Keratinocyte (primary cell): Measurements from ENCODE around the gene MBP. TPM values are rescaled to one million over a fixed set of nuclear protein-coding genes. Genes with fewer than 3 reads are reported as not detected.

Experiments used
- DNase-seq: peaks from one replicate; pipeline ENCODE4 v3.0.0-alpha.2; 2011; ENCODE audit warnings: low read depth, missing footprints, low spot score
- FAIRE-seq: peaks from 2 replicates; lab custom pipeline; 2011; peaks lifted over from hg19 to GRCh38; lab: Jason Lieb, UNC
- H2AFZ ChIP-seq: 2 replicates; pipeline ENCODE4 v1.6.0; 2012; ENCODE audit warnings: low read length, control low read depth, inconsistent platforms; ENCODE audit not compliant: control insufficient read depth
- H3K27ac ChIP-seq: 2 replicates; pipeline ENCODE4 v1.5.1; 2011; ENCODE audit warnings: low read length; ENCODE audit not compliant: control insufficient read depth, insufficient read depth
- H3K27me3 ChIP-seq: 3 replicates; pipeline ENCODE4 v1.6.0; 2011; ENCODE audit warnings: low read length; ENCODE audit not compliant: control insufficient read depth, insufficient read depth; ENCODE audit errors: extremely low read depth
- H3K36me3 ChIP-seq, 2 experiments: 2 replicates in 1 of 2; 3 replicates in 1 of 2; pipeline ENCODE4 v1.5.1; 2011; ENCODE audit warnings: low read length in 2 of 2, mild to moderate bottlenecking in 1 of 2; ENCODE audit not compliant: control insufficient read depth in 2 of 2, insufficient read depth in 2 of 2; ENCODE audit errors: extremely low read depth in 1 of 2
- H3K4me1 ChIP-seq: 3 replicates; pipeline ENCODE4 v1.5.1; 2011; ENCODE audit warnings: low read length; ENCODE audit not compliant: control insufficient read depth, insufficient read depth; ENCODE audit errors: extremely low read depth
- H3K4me2 ChIP-seq: 3 replicates; pipeline ENCODE4 v1.6.0; 2011; ENCODE audit warnings: low read depth, low read length; ENCODE audit not compliant: control insufficient read depth, insufficient read depth; ENCODE audit errors: extremely low read depth
- H3K4me3 ChIP-seq, 3 experiments: fragments of 200-600 bp in 1 of 3; sonication (generic) in 1 of 3; 2 replicates in 2 of 3; 3 replicates in 1 of 3; pipeline ENCODE4 v1.5.1; 2011 to 2016; ENCODE audit warnings: low read length in 3 of 3, mild to moderate bottlenecking in 3 of 3, control low read depth in 2 of 3, inconsistent platforms in 1 of 3, low read depth in 1 of 3, mixed read lengths in 1 of 3, mixed run types in 1 of 3, moderate library complexity in 1 of 3; ENCODE audit not compliant: control insufficient read depth in 2 of 3, insufficient read depth in 2 of 3; ENCODE audit errors: extremely low read depth in 1 of 3
- H3K79me2 ChIP-seq: 2 replicates; pipeline ENCODE4 v1.6.0; 2012; ENCODE audit warnings: low read length; ENCODE audit not compliant: control insufficient read depth, insufficient read depth
- H3K9ac ChIP-seq: 3 replicates; pipeline ENCODE4 v1.6.0; 2011; ENCODE audit warnings: low read length; ENCODE audit not compliant: control insufficient read depth, insufficient read depth; ENCODE audit errors: extremely low read depth
- H3K9me1 ChIP-seq: 3 replicates; pipeline ENCODE4 v1.6.0; 2011; ENCODE audit warnings: low read length; ENCODE audit not compliant: control insufficient read depth, insufficient read depth; ENCODE audit errors: extremely low read depth
- H3K9me3 ChIP-seq: 2 replicates; pipeline ENCODE4 v1.5.1; 2012; ENCODE audit warnings: low read depth, low read length; ENCODE audit not compliant: control insufficient read depth
- H4K20me1 ChIP-seq: 3 replicates; pipeline ENCODE4 v1.6.0; 2011; ENCODE audit warnings: low read length; ENCODE audit not compliant: control insufficient read depth, insufficient read depth; ENCODE audit errors: extremely low read depth
- CTCF ChIP-seq, 3 experiments: IDR thresholded peaks in 1 of 3; conservative IDR thresholded peaks in 1 of 3; optimal IDR thresholded peaks in 1 of 3; 2 replicates in 2 of 3; 3 replicates in 1 of 3; pipeline versions ENCODE3 to v1.5.1; 2011; ENCODE audit warnings: low read length in 3 of 3, mild to moderate bottlenecking in 3 of 3, moderate library complexity in 2 of 3, control low read depth in 1 of 3, inconsistent platforms in 1 of 3; ENCODE audit not compliant: insufficient read depth in 2 of 3; ENCODE audit errors: extremely low read depth in 1 of 3
- EZH2 ChIP-seq: IDR thresholded peaks from one replicate; pipeline ENCODE4 v1.6.1; 2012; ENCODE audit warnings: inconsistent platforms, mild to moderate bottlenecking, low read length, moderate library complexity
- dilution Hi-C: fragments of 300-500 bp; cut with MboI; formaldehyde crosslinking; loops from one replicate; pipeline ENCODE4 v1.7.0; 2020; ENCODE audit warnings: low sequenced_read_pairs; ENCODE audit not compliant: extremely low pct_ligation_motif_present
- polyA plus RNA-seq, 5 experiments: library from polyadenylated mRNA; depleted of rRNA in 3 of 5; stranded (reverse) in 3 of 5; stranded (forward) in 1 of 5; unstranded in 1 of 5; fragments of >200 nt; gene quantifications; 1 replicate in 1 of 5; 2 replicates in 3 of 5; 3 replicates in 1 of 5; pipeline versions ENCODE4 v1.2.1 to v1.2.3, GENCODE V29; 2011 to 2012; ENCODE audit warnings: missing spikeins in 2 of 5, low read depth in 1 of 5, low replicate concordance in 1 of 5

The MBP gene
- polyA plus RNA-seq, 1 donor (not counting 4 experiments of a cell fraction or from before 2014, with no cell fraction given) = 38.7 TPM

GRCh38 chr18:77071061-77071460 is 61.5 kb downstream of the MBP start:
- H3K4me1 ChIP-seq = peaks cover 66% of the 10 kb centered on the region
- peaks cover 5% of the 10 kb centered on the region for H3K9me1 ChIP-seq
- H3K9me3 ChIP-seq = no peaks in the 10 kb centered on the region
- DNase-seq (no peak), FAIRE-seq (peak; percentile 86)
- H3K9ac ChIP-seq = peak overlapping the region; percentile 80
- TF ChIP-seq CTCF (optimal IDR thresholded peaks at IDR 0.05 in 1 of 3, IDR thresholded peaks at IDR 0.05 in 1 of 3, conservative IDR thresholded peaks at IDR 0.05 in 1 of 3; ENCODE audit: extremely low read depth in 1 of 3, insufficient read depth in 2 of 3, low read length in 3 of 3) = no peak
- TF ChIP-seq EZH2 = no peak
- H4K20me1 ChIP-seq = no peaks in the 10 kb centered on the region
- peak overlapping the region; percentile 91 for H3K4me2 ChIP-seq
- dilution Hi-C loops = no loop called here
- H3K27ac ChIP-seq = peak overlapping the region; percentile 95
- peaks cover 53% of the 10 kb centered on the region for H3K79me2 ChIP-seq
- peaks cover 4 to 7% of the 10 kb centered on the region in 2 experiments for H3K36me3 ChIP-seq
- H3K4me3 ChIP-seq = peak overlapping the region in 2 of 3 experiments; percentile 40 to 55
- no peak overlapping the region for H2AFZ ChIP-seq
- no peaks in the 10 kb centered on the region for H3K27me3 ChIP-seq

- H3K79me2 ChIP-seq = peaks cover 49% of the 10 kb centered on the region
- DNase-seq = no peak
- H3K9me1 ChIP-seq = peaks cover 5% of the 10 kb centered on the region
- no peaks in the 10 kb centered on the region for H4K20me1 ChIP-seq
- peaks cover 5 to 9% of the 10 kb centered on the region in 2 experiments for H3K36me3 ChIP-seq
- TF ChIP-seq CTCF (optimal IDR thresholded peaks at IDR 0.05 in 1 of 3, IDR thresholded peaks at IDR 0.05 in 1 of 3, conservative IDR thresholded peaks at IDR 0.05 in 1 of 3; ENCODE audit: extremely low read depth in 1 of 3, insufficient read depth in 2 of 3, low read length in 3 of 3) = no peak
- TF ChIP-seq EZH2 = no peak
- H3K4me1 ChIP-seq = peaks cover 71% of the 10 kb centered on the region
- no peak overlapping the region for H2AFZ ChIP-seq
- peak overlapping the region; percentile 80 for H3K9ac ChIP-seq
- H3K27me3 ChIP-seq = no peaks in the 10 kb centered on the region
- peak overlapping the region; percentile 95 for H3K27ac ChIP-seq
- FAIRE-seq = no peak
- H3K9me3 ChIP-seq = no peaks in the 10 kb centered on the region
- H3K4me3 ChIP-seq = peak overlapping the region in 2 of 3 experiments; percentile 40 to 55
- dilution Hi-C loops = no loop called here
- H3K4me2 ChIP-seq = peak overlapping the region; percentile 91
Observed at GRCh38 chr18:77070627-77071026, 62.0 kb downstream of the MBP start.
